H1 (cell line): ENCODE measurements around the gene SSX2IP. TPM values are rescaled to one million over a fixed set of nuclear protein-coding genes. Genes with fewer than 3 reads are reported as not detected.

Experiments
- CEBPB ChIP-seq: IDR thresholded peaks from 2 replicates; pipeline ENCODE4 v1.6.1; 2012; ENCODE audit warnings: low read depth, low read length
- CHD2 ChIP-seq: IDR thresholded peaks from 2 replicates; pipeline ENCODE4 v1.6.1; 2012; ENCODE audit warnings: low read length, improper control_type of control experiment
- CHD7 ChIP-seq: fragments of 300-600 bp; sonication (generic); IDR thresholded peaks from 2 replicates; pipeline ENCODE4 v1.7.1; 2012; ENCODE audit warnings: low read length, moderate library complexity, mild to moderate bottlenecking, inconsistent platforms; ENCODE audit not compliant: insufficient replicate concordance
- GTF2F1 ChIP-seq: IDR thresholded peaks from 2 replicates; pipeline ENCODE4 v1.6.1; 2012; ENCODE audit warnings: low read depth, low read length, improper control_type of control experiment, borderline replicate concordance
- MAFK ChIP-seq: IDR thresholded peaks from 2 replicates; pipeline ENCODE4 v1.6.1; 2012; ENCODE audit warnings: low read depth, mild to moderate bottlenecking, improper control_type of control experiment, low read length
- MAX ChIP-seq: IDR thresholded peaks from 2 replicates; pipeline ENCODE4 v1.6.1; 2012; ENCODE audit warnings: inconsistent platforms
- SP2 ChIP-seq: IDR thresholded peaks from 2 replicates; pipeline ENCODE4 v1.6.1; 2012; ENCODE audit warnings: mild to moderate bottlenecking, low read length, inconsistent platforms
- TAF1 ChIP-seq: IDR thresholded peaks from 2 replicates; pipeline ENCODE4 v1.6.1; 2011; ENCODE audit warnings: mild to moderate bottlenecking, low read depth, low read length
- TEAD4 ChIP-seq: IDR thresholded peaks from 2 replicates; pipeline ENCODE4 v1.6.1; 2012; ENCODE audit warnings: low read depth, low read length, inconsistent platforms, mixed read lengths
- polyA plus RNA-seq, 7 experiments: library from polyadenylated mRNA; depleted of rRNA in 3 of 7; stranded (reverse) in 5 of 7; unstranded in 2 of 7; fragments of >200 nt in 5 of 7; fragments of 200-250 nt in 2 of 7; gene quantifications; 1 replicate in 5 of 7; 2 replicates in 1 of 7; 4 replicates in 1 of 7; pipeline versions ENCODE4 v1.2.1 to v1.2.3, GENCODE V29; 2011 to 2013; ENCODE audit warnings: missing spikeins in 2 of 7, mixed read lengths in 2 of 7
- total RNA-seq: library from RNA; stranded (reverse); fragmentation: NEBNext Ultra II Directional; extraction: Animal tissue kit (Norgen Biotek cat#: 25700); gene quantifications from 2 replicates; pipeline ENCODE4 v1.2.1, GENCODE V29; 2021
- TF ChIP-seq, protein P1 (sequence below), 3 experiments: IDR thresholded peaks; 1 replicate in 2 of 3; 2 replicates in 1 of 3; pipeline versions ENCODE4 v1.5.1 to v1.6.1; 2011; ENCODE audit warnings: low read length in 3 of 3, mild to moderate bottlenecking in 3 of 3, inconsistent platforms in 2 of 3, low read depth in 1 of 3, moderate library complexity in 1 of 3; ENCODE audit not compliant: insufficient read depth in 1 of 3; ENCODE audit errors: control extremely low read depth in 1 of 3

Gene SSX2IP
- total and polyA plus RNA-seq, 2 of the 8 experiments (the other 6 are each of a cell fraction or from before 2014, with no cell fraction given), result 4.0 to 31.3 TPM

GRCh38 chr1:84736445-84736844 is 46.2 kb upstream of the SSX2IP start (continued):
- TF ChIP-seq CHD7 (no peak), CEBPB (no peak), TEAD4 (no peak), SP2 (no peak), MAX (no peak), TAF1 (no peak), CHD2 (no peak), MAFK (no peak), GTF2F1 (no peak)
- TF ChIP-seq, protein P1, sequence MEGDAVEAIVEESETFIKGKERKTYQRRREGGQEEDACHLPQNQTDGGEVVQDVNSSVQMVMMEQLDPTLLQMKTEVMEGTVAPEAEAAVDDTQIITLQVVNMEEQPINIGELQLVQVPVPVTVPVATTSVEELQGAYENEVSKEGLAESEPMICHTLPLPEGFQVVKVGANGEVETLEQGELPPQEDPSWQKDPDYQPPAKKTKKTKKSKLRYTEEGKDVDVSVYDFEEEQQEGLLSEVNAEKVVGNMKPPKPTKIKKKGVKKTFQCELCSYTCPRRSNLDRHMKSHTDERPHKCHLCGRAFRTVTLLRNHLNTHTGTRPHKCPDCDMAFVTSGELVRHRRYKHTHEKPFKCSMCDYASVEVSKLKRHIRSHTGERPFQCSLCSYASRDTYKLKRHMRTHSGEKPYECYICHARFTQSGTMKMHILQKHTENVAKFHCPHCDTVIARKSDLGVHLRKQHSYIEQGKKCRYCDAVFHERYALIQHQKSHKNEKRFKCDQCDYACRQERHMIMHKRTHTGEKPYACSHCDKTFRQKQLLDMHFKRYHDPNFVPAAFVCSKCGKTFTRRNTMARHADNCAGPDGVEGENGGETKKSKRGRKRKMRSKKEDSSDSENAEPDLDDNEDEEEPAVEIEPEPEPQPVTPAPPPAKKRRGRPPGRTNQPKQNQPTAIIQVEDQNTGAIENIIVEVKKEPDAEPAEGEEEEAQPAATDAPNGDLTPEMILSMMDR (IDR thresholded peaks at IDR 0.05; ENCODE audit: control extremely low read depth in 1 of 3, insufficient read depth in 1 of 3, low read depth in 1 of 3, low read length in 3 of 3), result no peak
